GM18505 (cell line): ENCODE data around the gene GMNC.
"Not testable (repeated sequence)": the region's sequence is repeated elsewhere in the genome, so short reads cannot be mapped to it uniquely, and the experiment has no call there.

Experiments used
- ATAC-seq: cut with Tn5 transposase; IDR thresholded peaks from one replicate; pipeline ENCODE4 v1.9.1; 2021; ENCODE audit not compliant: unreplicated experiment
- POLR2A ChIP-seq: IDR thresholded peaks from 4 replicates; pipeline ENCODE4 v1.6.1; 2011; ENCODE audit warnings: borderline replicate concordance; ENCODE audit not compliant: insufficient read depth, insufficient read length; ENCODE audit errors: extremely low read depth

GMNC gene

GRCh38 chr3:190862209-190863118 is at the start of gene GMNC:
GMNC (minus strand) TSS chr3:190862694; CDS start chr3:190862615, 79 bp downstream.
- TF ChIP-seq POLR2A, result no peak
- peak; percentile 78 for ATAC-seq

DNA sequence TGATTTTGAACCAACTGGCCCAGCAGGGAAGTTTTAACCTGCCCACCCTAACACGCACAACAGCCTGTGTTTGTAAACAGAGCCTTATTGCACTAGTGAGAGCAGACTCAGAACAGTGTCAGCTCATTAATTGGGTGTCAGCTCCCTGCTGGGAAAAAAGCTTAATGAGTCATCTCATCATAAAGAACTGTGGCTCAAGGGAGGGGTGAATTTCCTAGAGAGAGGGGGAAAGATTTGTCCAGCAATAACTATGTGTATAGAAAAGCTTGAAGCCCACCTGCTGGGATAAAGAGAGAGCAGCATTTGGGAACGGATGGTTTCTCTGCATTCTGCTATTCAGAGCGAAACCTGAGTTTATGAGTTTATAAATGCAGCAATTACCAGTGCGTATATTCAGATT is 48.9 kb upstream of the GMNC start:
- TF ChIP-seq POLR2A, result no peak
- ATAC-seq, result no peak

DNA sequence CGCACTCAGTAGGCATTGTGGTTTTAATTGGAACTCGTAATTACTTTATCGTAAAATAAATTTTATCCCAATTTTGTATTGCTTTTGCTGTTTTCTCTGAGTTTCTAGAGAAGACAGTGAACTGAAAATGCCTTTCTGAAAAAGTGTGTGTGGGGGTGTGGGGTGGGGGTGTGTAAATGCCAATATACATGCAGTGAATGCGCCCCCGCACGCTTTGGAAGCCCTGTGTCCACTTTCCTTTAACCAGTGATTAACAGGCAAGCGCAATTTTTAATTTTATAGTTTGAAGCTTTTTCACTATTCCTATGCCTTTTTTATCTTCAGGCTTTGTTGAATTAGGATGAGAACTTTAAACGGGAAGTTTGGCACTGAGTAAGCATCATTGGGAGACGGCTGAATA is 47.4 kb upstream of the GMNC start:
- ATAC-seq, result no peak
- TF ChIP-seq POLR2A, result no peak

GRCh38 chr3:190903156-190903555 is 40.7 kb upstream of the GMNC start:
- no peak for ATAC-seq
- no peak for TF ChIP-seq POLR2A

- no peak for ATAC-seq
- TF ChIP-seq POLR2A, result no peak
Observed at GRCh38 chr3:190902292-190902691, 39.8 kb upstream of the GMNC start.

GRCh38 chr3:190892395-190892902 is 30.0 kb upstream of the GMNC start:
- ATAC-seq, result no peak
- TF ChIP-seq POLR2A, result no peak

- no peak for ATAC-seq
- TF ChIP-seq POLR2A, result no peak
Observed at GRCh38 chr3:190886945-190887344, 24.5 kb upstream of the GMNC start.

DNA sequence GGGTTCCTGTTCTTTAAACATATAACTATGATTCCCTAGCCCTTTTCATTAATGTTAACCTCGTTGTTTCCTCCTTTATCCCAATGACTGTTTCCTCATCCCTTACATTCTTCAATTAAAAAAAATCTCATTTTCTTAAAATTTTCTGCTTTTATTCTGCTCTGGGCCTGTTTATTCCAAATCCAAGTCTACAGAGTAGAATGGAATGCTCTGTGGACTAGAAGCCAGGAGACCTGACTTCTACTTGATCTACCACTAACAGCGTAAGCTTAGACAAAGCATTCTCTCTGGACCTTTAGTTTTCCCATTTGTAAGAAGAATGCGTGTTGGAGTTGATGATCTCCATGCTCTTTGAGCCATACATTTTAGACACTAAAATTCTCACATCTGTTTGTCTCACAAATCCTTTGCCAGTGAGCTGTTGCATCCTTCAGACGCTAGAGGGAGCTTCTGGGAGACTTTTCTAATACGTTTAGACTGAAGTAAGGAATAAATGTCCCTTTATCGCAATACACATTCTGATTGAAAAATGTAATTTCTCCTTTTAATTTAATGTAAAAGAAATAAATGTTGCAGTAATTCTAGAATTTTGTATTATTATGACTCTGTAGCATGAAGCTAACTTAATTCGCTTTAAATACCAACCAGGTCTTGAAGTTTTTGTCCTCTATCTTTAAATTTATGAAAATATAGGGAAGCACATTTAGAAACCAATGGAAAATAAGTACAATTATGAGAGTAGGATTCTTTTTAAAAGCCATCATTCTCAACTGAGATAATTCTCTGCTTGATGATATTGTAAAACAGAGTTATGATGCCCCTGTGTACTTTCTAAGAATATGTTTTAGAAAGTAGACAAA is 21.7 kb upstream of the GMNC start:
- no peak for TF ChIP-seq POLR2A
- peak; percentile 68 for ATAC-seq

DNA sequence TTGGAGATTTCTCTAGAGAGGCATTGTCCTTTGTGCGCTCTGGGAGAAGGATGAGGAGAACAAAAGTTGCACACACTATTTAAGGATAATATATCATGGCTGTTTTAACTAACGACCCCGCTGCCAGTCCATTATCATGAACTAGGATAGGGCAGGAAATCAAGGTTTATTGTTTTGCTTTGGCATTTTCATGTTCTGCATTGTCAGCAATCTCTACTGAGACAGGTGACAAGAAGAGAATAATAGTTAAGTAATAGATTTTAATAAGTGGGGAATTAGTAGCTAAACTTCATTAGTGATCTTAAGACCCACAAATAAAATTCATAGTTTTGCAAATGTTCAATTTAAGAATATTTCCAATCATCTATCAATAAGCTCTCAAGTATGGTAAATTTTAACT is 20.6 kb upstream of the GMNC start:
- no peak for ATAC-seq
- no peak for TF ChIP-seq POLR2A

DNA sequence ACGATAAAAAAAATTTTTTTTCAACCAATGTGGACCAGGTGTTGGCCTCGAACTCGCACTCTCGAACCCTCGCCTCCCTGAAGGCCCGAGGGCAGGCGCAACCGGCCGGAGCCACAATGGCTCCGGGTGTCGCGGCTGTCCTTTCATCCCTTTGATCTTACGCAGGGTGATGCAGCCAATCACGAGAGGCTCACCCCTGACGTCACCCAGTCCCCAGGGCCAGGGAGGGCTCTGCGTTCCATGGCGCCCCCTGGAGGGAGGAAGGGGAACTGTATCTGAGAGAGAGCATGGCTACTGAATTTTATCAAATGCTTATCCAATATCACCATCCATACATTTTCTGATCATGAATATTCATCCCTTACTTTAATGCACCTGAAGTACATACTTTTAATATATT is 15.4 kb upstream of the GMNC start:
- TF ChIP-seq POLR2A, result no peak
- no peak for ATAC-seq

DNA sequence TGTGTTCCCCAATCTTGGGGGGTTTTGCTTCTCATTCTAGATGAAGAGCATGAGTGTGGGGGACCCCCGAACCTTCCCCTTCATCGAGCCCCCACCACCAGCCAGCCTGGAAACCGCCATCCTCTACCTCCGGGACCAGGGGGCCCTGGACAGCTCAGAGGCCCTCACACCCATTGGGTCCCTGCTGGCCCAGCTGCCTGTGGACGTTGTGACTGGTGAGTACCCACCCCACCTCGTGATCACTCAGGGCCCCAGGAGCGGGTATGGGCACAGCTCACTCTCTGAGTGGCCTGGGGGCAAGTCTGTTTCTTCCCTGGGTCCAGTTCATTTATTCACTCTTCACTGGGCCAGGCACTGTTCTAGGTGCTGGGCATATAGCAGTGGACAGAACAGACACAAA is 13.9 kb upstream of the GMNC start:
- ATAC-seq, result not testable (repeated sequence)

DNA sequence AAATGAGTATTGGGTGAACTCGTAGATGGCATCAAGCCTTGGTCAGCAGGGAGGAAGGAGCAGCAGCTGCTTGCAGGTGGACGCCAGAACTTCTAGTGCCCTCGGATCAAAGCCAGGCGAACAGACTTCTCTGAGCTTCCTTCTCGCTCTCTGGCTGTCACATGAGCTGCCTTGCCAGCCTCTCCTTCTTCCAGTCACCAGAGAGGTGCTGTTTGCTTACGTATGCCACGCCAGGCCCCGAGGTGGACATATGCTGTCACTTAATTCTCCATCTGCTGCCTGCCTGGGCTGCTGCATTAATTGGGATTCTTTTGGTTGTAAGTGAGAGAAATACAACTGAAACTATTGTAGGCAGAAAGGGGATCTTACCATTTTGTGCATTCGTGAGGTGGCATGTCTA is 12.6 kb upstream of the GMNC start:
- not testable (repeated sequence) for ATAC-seq

DNA sequence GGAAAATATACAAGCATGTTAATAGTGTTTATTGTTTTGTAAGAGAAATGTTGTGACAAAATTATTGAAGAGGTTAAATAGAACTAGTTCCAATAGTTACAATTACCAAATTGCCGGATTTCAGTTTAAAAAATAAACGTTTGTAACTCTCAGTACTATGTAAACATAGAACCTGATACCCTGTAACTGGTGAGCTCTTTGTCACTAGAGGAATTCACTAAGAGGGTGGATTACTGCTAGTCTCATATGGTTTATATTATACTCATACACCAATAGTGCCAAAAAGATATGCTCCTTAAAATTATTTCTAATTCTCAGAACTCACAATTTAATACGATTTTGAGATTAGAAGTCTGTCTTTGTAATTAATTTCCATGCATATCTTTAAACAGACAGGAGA is 7.6 kb upstream of the GMNC start:
- ATAC-seq, result no peak
- no peak for TF ChIP-seq POLR2A

GRCh38 chr3:190867071-190867470 is 4.6 kb upstream of the GMNC start:
- no peak for ATAC-seq
- no peak for TF ChIP-seq POLR2A
